ENCODE results near the gene ZNF366. TPM values are rescaled to one million over a fixed set of nuclear protein-coding genes. Genes with fewer than 3 reads are reported as not detected.

ZNF366 gene
- polyA plus RNA-seq, 3 donors: 0.05 to 1.2 (median 0.76) TPM

DNA sequence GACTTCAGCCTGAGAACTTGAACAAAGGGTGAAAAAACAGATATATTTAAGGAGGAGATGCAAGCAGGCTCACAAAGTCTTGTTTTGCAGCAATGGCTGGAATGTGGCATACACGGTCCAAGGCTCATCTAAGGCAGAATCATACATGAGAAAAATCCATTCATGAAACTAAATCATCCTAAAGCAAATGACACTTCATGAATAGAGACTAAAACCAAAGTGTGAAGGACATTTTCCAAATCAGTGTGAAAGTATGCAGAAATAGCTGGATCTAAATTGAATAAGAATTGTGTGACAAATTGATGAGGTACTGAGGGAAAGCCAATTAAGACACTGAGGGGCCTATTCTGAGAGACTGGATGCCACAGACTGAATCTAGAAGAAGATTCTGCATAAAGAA, 27.3 kb downstream of the ZNF366 start:
- no peaks in the 10 kb centered on the region for H3K36me3 ChIP-seq (replicated peaks in 1 of 2; ENCODE audit: control insufficient read depth in 1 of 2, insufficient read depth in 2 of 2, low read length in 2 of 2)
- TF ChIP-seq, protein P1, sequence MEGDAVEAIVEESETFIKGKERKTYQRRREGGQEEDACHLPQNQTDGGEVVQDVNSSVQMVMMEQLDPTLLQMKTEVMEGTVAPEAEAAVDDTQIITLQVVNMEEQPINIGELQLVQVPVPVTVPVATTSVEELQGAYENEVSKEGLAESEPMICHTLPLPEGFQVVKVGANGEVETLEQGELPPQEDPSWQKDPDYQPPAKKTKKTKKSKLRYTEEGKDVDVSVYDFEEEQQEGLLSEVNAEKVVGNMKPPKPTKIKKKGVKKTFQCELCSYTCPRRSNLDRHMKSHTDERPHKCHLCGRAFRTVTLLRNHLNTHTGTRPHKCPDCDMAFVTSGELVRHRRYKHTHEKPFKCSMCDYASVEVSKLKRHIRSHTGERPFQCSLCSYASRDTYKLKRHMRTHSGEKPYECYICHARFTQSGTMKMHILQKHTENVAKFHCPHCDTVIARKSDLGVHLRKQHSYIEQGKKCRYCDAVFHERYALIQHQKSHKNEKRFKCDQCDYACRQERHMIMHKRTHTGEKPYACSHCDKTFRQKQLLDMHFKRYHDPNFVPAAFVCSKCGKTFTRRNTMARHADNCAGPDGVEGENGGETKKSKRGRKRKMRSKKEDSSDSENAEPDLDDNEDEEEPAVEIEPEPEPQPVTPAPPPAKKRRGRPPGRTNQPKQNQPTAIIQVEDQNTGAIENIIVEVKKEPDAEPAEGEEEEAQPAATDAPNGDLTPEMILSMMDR (IDR thresholded peaks at IDR 0.05): no peak
- intact Hi-C loops (cut with micrococcal nuclease): no loop called here
- Mint-ChIP-seq H3K27me3 (ENCODE audit: low read depth in 3 of 3) (no peaks in the 10 kb centered on the region), H3K27ac (no peak overlapping the region), H3K36me3 (peaks cover 1 to 9% of the 10 kb centered on the region in 2 donors), H3K4me3 (no peak overlapping the region), H3K9me3 (peaks cover 0 to 12% (median 6%) of the 10 kb centered on the region in 7 donors), H3K4me1 (peaks cover 13% of the 10 kb centered on the region)
- H3K9ac ChIP-seq (ENCODE audit: insufficient read depth, low read length, poor library complexity, severe bottlenecking): no peak overlapping the region
- H3K27ac ChIP-seq (ENCODE audit: low read depth in 1 of 2, low read length in 2 of 2): no peak overlapping the region
- no peaks in the 10 kb centered on the region for H4K20me1 ChIP-seq (ENCODE audit: insufficient read depth, low read length)
- no peaks in the 10 kb centered on the region for H3K79me2 ChIP-seq (ENCODE audit: insufficient read depth, low read length)
- H3K4me2 ChIP-seq (replicated peaks; ENCODE audit: extremely low read depth, low read length, poor library complexity, severe bottlenecking): no peak overlapping the region
- WGBS (ENCODE audit: insufficient coverage): no CpG with 5 or more reads among the region's 1 CpG
- DNase-seq: no peak
- H2AFZ ChIP-seq (ENCODE audit: insufficient read depth, low read depth, low read length, poor library complexity, severe bottlenecking): no peak overlapping the region
- no peaks in the 10 kb centered on the region for H3K27me3 ChIP-seq (ENCODE audit: control insufficient read depth in 2 of 2, insufficient read depth in 2 of 2, low read length in 2 of 2)
- H3K9me3 ChIP-seq (replicated peaks in 1 of 2; ENCODE audit: control insufficient read depth in 1 of 2, insufficient read depth in 1 of 2, low read length in 2 of 2): peaks cover 0 to 5% of the 10 kb centered on the region in 2 donors
- peaks cover 0 to 4% of the 10 kb centered on the region in 2 donors for H3K4me1 ChIP-seq (ENCODE audit: control insufficient read depth in 1 of 2, insufficient read depth in 2 of 2, low read length in 2 of 2)
- no peak overlapping the region for H3K4me3 ChIP-seq (replicated peaks in 1 of 3; ENCODE audit: low read depth in 2 of 3, low read length in 3 of 3)

DNA sequence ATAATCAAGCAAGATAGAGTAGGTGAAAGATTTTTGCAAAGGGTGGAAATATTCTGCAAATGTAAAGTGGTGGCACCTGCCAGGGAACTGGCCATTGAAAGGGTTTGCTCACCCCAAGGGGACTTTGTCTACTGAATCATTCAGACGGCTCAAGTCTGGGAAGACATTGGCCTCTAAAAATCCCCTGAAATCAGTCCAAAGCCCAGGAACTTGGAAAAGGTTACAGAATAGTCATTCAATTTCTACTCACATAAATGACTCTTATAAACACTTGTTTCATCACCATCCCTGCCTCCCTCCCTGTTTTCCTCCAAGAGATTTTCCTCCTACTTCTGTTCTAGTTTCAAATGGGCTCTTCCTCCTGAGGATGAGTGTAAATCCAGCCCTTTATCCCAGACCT, 28.5 kb downstream of the ZNF366 start:
- H3K27ac ChIP-seq (ENCODE audit: low read depth in 1 of 2, low read length in 2 of 2): no peak overlapping the region
- H3K27me3 ChIP-seq (ENCODE audit: control insufficient read depth in 2 of 2, insufficient read depth in 2 of 2, low read length in 2 of 2): no peaks in the 10 kb centered on the region
- no peak overlapping the region for H3K4me2 ChIP-seq (replicated peaks; ENCODE audit: extremely low read depth, low read length, poor library complexity, severe bottlenecking)
- no peak overlapping the region for H3K9ac ChIP-seq (ENCODE audit: insufficient read depth, low read length, poor library complexity, severe bottlenecking)
- Mint-ChIP-seq H3K36me3 (peaks cover 1 to 9% of the 10 kb centered on the region in 2 donors), H3K27me3 (ENCODE audit: low read depth in 3 of 3) (no peaks in the 10 kb centered on the region), H3K27ac (no peak overlapping the region), H3K9me3 (peaks cover 0 to 12% (median 6%) of the 10 kb centered on the region in 7 donors), H3K4me3 (no peak overlapping the region), H3K4me1 (peaks cover 22% of the 10 kb centered on the region)
- H3K4me3 ChIP-seq (replicated peaks in 1 of 3; ENCODE audit: low read depth in 2 of 3, low read length in 3 of 3): no peak overlapping the region
- H3K79me2 ChIP-seq (ENCODE audit: insufficient read depth, low read length): no peaks in the 10 kb centered on the region
- H3K36me3 ChIP-seq (replicated peaks in 1 of 2; ENCODE audit: control insufficient read depth in 1 of 2, insufficient read depth in 2 of 2, low read length in 2 of 2): no peaks in the 10 kb centered on the region
- H4K20me1 ChIP-seq (ENCODE audit: insufficient read depth, low read length): no peaks in the 10 kb centered on the region
- H3K4me1 ChIP-seq (ENCODE audit: control insufficient read depth in 1 of 2, insufficient read depth in 2 of 2, low read length in 2 of 2): peaks cover 9% of the 10 kb centered on the region in 2 donors
- 100% methylated on average over 1 of the region's 1 CpG for WGBS (ENCODE audit: insufficient coverage)
- peaks cover 0 to 5% of the 10 kb centered on the region in 2 donors for H3K9me3 ChIP-seq (replicated peaks in 1 of 2; ENCODE audit: control insufficient read depth in 1 of 2, insufficient read depth in 1 of 2, low read length in 2 of 2)
- DNase-seq: no peak
- intact Hi-C loops (cut with micrococcal nuclease): no loop called here
- no peak overlapping the region for H2AFZ ChIP-seq (ENCODE audit: insufficient read depth, low read depth, low read length, poor library complexity, severe bottlenecking)
- TF ChIP-seq, protein P1 (IDR thresholded peaks at IDR 0.05): no peak

Measured in CD14-positive monocyte (primary cell).